ENCODE measurements around the gene ITPR2. TPM values are rescaled to one million over a fixed set of nuclear protein-coding genes. Genes with fewer than 3 reads are reported as not detected.

ITPR2 gene
- polyA plus RNA-seq, 1 donor from 2014 or later = 27.5 TPM

Other genes with a start within 250 kb of the ITPR2 start
- gene INTS13, start 104.8 kb upstream of the ITPR2 start, polyA plus RNA-seq = 14.6 TPM
- gene FGFR1OP2, start 105.3 kb upstream of the ITPR2 start, polyA plus RNA-seq = 66.2 TPM
- 46.1 TPM for gene TM7SF3, start 181.2 kb upstream of the ITPR2 start, polyA plus RNA-seq
- 17.4 TPM for gene MED21, start 189.4 kb upstream of the ITPR2 start, polyA plus RNA-seq
- not detected for gene C12orf71, start 249.4 kb upstream of the ITPR2 start, polyA plus RNA-seq